ENCODE results near the gene MCF2L.
"Not testable (repeated sequence)": the region's sequence is repeated elsewhere in the genome, so short reads cannot be mapped to it uniquely, and the experiment has no call there.

Gene MCF2L

DNA sequence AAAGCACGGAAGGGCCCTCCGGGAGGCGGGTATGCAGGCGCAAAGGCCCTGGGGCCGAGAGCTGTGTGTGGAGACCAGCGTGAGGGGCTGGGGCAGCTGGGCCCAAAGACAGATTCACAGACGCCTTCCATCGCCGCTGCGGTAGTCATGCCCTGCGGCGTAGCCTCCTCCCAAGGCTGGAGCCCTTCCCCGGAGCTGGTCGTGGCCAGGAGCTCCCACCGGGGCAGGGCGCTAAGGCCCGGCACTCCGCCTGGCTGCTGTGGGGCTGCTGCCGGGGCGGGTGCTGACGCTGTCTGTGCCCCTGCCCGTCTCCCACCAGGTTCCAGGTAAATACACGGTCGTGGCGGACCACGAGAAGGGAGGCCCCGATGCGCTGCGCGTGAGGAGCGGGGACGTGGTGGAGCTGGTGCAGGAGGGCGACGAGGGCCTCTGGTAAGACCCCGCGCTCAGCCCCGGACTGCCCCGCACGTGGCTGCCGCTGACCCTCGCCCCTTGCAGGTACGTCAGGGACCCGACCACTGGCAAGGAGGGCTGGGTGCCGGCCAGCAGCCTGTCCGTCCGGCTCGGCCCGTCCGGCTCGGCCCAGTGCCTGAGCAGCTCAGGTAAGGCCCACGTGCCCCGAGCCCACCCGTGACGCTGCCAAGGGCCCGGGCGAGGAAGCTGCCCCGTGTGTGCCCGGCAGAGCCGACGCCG is 127.2 kb downstream of the MCF2L start:
- DNase-seq (ENCODE audit: low read depth in 2 of 2): no peak

DNA sequence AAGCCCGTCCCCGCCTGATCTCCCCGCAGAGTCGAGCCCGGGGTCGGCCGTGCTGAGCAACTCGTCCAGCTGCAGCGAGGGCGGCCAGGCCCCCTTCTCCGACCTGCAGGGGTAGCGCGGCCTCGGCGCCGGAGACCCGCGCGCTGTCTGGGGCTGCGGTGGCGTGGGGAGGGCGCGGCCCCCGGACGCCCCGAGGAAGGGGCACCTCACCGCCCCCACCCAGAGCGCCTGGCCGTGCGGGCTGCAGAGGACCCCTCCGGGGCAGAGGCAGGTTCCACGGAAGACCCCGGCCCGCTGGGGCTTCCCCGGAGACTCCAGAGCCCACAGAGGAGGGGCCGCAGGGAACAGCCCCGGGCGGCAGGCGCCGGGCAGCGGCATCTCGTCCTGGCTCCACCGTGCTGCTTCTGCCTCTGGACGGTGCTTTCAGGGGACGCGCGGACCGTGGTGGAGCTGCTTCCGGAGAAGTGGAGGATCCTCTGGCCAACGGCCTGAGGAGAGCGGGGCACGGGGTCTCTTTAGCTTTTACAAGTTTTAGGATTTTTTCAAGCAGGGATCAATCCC is 127.8 kb downstream of the MCF2L start:
- DNase-seq (ENCODE audit: low read depth in 2 of 2): no peak

DNA sequence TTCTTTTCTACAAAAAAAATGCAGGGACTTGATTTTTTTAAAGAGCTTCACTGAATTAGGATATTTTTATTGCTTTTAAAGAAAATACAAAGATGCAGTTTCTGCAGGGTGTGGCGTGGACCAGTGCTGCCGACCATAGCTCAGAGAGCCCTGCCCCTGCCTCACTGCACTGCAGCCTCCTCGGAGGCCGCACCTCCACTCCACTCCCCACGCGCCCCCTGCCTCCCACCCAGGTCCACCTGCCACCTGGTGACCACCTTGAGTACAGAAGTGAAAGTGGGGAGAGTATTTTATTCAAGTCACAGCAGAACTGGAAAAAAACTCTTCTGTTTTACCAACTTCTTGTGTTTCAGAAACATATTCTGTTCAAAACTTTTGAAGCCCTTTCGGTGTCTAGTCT is 128.6 kb downstream of the MCF2L start:
- no peak for DNase-seq (ENCODE audit: low read depth in 2 of 2)

DNA sequence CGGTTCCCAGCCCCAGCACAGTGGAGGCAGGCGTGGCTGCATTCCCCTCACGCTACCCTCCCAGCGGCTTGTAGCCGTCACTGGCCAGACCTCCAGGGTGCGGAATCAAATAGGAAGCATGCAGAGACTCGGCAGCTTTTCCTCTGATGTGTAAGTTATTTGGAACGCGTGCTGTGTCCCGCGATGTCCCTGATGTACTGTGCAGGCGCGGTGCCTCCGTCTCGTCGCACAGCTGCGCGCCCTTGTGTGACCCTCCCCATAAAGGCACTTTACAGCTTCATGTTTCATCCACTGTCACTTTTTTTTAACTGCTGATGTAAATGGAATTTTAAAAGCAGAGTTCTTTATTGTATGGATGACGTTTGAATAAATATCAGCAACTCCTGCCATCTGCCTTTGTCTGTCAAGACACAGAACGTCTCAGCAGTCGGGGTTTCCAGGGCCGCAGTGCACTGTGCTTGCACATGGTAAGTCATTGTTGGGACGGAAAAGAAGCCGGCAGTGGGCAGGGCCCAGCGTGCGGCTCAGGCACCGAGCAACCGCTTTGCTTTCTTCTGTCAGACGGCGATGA is 129.2 kb downstream of the MCF2L start:
- DNase-seq (ENCODE audit: low read depth in 2 of 2): no peak

DNA sequence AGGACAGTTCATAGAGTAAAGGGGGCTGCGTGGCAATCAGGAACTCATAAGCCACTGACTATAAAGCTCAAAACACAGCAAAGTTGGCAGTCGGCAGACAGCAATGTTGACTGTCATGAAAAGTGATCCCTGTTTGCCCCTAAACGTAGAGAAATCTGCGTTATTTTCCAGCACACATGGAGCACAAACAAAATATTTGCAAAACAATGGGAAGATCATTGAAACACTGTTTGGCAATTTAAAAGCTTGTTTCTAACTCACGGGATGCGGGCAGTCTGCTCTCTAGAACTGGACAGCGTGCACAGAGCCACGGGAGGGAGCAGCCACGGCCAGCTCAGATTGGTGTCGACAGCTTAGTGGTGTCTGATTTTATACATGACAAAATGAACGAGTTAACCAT is 130.1 kb downstream of the MCF2L start:
- no peak for DNase-seq (ENCODE audit: low read depth in 2 of 2)

DNA sequence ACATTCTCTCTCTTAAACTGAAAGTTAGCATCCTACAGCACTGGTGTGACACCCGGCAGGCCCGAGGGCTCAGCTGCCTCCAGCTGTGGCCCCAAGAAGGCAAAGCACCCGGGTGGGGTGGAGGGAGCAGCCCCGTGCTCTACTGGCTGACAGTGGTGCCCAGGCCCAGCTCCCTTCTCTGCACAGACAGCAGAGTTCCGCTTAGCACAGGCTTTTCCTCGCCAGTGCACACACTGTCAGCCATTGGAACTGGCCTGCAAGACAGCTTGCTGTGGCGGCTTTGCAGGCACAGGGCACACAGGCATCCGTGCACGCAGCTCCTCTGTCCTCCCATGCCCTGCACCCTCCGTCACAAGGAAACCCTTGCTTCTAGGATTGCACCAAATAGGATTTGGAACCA is 133.3 kb downstream of the MCF2L start:
- not testable (repeated sequence) for DNase-seq (ENCODE audit: low read depth in 2 of 2)

DNA sequence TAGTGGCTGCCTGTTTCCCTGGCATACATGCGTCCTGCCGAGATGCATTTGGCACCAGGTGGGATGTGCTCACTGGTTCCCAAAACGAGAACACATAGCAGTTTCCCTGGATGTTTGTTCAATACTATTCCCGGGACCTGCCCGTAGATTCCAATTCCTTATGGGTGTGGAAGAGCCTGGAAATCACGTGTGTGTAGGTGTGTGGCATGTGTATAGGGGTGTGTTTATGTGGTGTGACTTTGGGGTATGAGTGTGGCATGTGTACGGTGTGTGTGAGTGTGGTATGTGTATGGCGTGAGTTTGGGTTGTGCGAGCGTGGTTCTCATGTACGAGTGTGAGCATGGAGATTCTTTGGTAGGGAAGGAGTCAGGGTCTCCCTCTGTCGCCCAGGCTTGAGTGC is 133.7 kb downstream of the MCF2L start:
- DNase-seq (ENCODE audit: low read depth in 2 of 2): no peak

DNA sequence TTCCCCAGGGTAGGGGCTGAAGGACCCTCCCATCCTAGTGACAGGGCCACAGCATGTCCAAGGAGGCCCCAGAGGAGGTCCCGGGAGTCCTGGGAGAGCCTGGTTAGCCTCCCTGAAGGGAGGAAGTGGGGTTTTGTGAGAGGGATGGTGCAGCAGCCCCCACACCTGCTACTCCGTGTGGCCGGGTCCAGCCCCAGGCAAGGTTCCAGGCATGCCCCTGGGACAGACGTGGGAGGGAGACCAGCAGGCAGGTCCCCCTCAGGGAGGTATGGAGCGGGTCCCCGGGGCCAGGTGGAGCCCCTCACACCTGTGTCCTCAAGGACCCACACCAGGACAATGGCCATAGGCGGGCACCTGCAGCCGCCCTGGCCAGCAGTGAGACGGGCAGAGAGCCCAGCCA is 134.6 kb downstream of the MCF2L start:
- no peak for DNase-seq (ENCODE audit: low read depth in 2 of 2)

DNA sequence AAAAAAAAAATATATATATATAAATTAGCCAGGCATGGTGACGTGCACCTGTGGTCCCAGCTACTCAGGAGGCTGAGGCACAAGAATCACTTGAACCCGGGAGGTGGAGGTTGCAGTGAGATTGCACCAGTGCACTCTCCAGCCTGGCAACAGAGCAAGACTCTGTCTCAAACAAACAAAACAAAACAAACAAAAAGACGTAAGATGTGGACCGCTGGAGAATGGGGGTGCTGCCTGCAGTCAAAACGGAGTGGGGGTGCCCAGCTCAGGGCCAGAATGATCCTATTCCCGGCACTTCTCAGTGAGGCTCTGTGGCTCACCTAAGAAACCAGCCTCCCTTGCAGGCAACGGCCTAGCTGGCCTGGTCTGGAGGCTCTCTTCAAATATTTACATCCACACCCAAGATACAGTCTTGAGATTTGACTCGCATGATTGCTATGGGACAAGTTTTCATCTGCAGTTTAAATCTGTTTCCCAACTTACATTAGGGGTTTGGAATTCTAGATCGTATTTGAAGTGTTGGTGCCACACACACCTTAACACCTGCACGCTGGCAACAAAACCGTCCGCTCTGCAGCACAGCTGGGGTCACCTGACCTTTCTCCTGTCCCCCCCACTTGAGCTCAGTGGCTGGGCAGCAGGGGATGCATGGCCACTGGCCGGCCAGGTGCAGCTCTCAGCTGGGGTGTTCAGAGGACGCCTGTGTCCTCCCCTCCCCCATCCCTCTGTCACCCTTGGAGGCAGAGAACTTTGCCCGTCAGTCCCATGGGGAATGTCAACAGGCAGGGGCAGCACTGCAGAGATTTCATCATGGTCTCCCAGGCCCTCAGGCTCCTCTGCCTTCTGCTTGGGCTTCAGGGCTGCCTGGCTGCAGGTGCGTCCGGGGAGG is 136.3 kb downstream of the MCF2L start, which contains the start of gene F7:
Gene F7, plus strand, starts transcription at position 760 of the 889 bp plus-strand sequence. Its CDS starts 51 bp downstream, at position 811.
- DNase-seq (ENCODE audit: low read depth in 2 of 2): no peak

DNA sequence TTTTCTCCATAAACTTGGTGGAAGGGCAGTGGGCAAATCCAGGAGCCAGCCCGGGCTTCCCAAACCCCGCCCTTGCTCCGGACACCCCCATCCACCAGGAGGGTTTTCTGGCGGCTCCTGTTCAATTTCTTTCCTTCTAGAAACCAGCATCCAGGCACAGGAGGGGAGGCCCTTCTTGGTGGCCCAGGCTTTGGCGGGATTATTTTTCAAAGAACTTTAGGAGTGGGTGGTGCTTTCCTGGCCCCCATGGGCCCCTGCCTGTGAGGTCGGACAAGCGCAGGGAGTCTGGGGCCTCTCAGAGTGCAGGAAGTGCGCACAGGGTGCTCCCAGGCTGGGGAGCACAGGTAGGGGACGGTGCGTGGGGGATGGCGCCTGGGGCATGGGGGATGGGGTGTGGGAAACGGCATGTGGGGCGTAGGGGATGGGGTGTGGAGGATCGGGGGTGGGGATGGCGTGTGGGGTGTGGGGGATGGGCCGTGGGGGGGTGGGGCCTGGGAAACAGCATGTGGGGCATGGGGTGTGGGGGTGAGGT is 137.0 kb downstream of the MCF2L start:
- DNase-seq (ENCODE audit: low read depth in 2 of 2): no peak

DNA sequence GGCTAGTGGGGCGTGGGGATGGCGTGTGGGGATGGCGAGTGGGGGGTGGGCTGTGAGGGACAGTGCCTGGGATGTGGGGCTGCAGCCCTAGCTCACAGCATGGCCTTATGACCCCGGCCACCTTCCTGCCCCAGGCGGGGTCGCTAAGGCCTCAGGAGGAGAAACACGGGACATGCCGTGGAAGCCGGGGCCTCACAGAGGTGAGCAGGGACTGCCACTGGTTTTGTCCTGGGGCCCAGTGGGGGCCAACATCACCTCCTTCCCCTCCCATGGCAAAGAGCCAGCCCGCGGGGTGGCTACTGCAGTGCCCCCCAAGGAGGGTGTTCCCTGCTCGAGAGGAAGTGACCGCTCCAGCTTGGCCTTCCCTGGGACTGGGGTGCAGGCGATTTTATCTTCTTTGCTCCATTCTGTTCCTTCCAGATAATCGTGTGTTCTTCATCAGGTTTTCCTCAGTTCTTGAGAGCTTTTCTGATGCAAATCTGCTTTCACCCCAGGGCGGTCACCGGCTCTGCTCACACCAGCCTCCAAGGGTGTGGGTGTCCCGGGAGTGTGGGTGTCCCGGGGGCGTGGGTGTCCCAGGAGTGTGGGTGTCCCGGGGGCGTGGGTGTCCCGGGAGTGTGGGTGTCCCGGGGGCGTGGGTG is 137.8 kb downstream of the MCF2L start:
- no peak for DNase-seq (ENCODE audit: low read depth in 2 of 2)

DNA sequence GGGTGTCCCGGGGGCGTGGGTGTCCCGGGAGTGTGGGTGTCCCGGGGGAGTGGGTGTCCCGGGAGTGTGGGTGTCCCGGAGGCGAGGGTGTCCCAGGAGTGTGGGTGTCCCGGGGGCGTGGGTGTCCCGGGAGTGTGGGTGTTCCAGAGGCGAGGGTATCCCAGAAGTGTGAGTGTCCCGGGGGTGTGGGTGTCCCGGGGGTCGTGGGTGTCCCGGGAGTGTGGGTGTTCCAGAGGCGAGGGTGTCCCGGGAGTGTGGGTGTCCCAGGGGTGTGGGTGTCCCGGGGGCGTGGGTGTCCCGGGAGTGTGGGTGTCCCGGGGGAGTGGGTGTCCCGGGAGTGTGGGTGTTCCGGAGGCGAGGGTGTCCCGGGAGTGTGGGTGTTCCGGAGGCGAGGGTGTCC is 139.5 kb downstream of the MCF2L start:
- DNase-seq (ENCODE audit: low read depth in 2 of 2): not testable (repeated sequence)

DNA sequence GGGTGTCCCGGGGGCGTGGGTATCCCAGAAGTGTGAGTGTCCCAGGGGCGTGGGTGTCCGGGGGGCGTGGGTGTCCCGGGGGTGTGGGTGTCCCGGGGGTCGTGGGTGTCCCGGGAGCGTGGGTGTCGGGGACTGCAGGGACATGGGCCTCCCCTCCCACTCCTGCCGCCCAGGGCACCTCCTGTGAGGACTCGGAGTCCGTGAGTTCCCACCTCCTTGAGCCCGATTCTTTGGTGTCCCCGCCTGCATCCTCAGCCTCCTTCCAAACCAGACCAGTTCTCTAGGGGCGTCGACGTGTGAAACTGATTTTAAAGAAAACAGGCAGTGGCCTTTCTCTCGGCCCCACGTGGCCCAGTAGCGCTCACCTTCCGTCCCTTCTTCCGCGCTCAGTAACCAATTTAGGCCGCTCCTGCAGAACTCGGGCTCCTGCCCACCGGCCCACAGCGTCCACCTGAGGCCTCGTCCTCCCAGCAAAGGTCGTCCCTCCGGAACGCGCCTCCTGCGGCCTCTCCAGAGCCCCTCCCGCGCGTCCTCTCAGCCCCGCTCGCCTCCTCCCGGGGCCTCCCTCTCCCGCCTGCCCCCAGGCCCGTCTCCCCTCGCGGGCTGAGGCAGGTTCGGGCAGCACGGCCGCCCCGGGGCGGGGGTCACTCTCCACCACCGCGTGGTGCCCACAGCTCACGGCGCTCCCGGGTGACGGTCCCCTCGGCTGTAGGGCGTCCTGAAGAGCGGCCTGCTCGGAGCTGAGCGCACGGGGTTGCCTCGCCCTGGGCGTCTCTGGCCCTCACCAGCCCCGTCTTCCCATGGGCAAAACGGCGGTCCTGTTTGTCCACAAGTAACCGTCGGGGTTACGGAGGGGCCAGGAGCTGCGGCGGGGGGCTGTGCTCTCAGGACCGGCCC is 140.4 kb downstream of the MCF2L start:
- no peak for DNase-seq (ENCODE audit: low read depth in 2 of 2)

DNA sequence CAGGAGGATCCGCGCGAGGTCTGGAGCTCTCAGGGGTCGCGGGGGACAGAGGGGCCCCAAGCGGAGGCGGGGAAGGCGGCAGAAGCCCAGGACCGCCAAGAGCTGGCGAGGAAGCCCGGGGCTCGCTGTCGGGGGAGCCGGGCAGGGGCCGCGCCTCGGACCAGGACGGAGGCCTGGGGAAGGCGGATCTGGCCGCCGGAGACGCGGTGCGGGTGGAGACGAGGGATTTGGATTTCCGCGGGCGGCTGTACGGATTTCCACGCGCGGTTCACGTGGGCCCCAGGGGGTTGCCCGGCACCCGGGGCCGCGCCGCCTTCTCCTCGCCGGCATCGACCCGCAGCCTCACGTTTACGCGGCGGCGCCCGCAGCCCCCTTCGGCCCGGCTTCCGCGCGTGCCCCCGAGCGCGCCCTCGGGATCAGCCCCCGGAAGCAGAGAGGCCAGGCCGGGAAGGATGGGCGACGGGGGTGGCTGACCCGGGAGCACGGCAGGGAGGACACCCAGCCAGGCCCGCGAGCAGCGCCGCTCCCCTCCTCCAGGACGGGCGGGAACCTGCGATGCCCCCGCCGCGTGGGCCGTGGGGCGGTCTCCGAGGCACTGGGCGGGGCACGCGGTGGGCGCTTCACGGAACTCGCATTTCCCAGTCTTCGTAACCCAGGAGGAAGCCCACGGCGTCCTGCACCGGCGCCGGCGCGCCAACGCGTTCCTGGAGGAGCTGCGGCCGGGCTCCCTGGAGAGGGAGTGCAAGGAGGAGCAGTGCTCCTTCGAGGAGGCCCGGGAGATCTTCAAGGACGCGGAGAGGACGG is 141.2 kb downstream of the MCF2L start:
- no peak for DNase-seq (ENCODE audit: low read depth in 2 of 2)

DNA sequence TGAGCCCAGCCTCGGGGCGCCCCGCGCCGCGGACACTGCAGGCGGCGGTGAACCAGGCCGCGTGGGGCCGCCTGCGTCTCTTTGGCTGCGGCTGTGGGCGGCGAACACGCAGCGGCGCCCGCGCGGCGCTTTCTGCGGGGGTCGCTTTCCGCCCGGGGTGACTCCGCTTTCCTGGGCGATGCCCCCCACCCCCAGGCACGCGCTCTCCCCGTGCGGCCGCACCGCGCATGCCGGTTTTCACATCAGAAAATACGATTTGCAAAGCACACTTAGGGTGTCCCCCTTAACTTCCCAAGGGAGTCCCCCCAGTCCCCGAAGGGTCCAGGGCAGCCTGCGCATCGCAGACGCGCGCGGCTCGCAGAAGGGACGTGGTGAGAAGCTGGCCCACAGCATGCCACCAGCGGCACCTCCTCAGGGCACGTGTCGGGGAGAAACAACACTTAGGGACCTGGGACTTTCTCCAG is 141.9 kb downstream of the MCF2L start:
- no peak for DNase-seq (ENCODE audit: low read depth in 2 of 2)

DNA sequence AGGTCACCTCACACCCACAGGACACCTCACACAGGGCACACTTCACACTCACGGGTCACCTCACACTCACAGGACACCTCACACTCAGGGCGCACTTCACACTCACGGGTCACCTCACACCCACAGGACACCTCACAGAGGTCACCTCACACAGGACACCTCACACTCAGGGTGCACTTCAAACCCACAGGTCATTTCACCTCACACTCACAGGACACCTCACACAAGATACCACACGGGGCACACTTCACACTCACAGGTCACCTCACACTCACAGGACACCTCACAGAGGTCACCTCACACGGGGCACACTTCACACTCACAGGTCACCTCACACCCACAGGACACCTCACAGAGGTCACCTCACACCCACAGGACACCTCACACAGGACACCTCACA is 142.8 kb downstream of the MCF2L start:
- not testable (repeated sequence) for DNase-seq (ENCODE audit: low read depth in 2 of 2)

DNA sequence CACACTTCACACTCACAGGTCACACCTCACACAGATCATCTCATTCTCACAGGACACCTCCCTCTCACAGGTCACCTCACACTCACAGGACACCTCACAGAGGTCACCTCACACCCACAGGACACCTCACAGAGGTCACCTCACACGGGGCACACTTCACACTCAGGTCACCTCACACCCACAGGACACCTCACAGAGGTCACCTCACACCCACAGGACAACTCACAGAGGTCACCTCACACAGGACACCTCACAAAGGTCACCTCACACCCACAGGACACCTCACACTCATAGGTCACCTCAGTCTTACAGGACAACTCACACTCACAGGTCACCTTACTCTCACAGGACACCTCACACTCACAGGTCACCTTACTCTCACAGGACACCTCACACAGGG is 143.5 kb downstream of the MCF2L start:
- not testable (repeated sequence) for DNase-seq (ENCODE audit: low read depth in 2 of 2)

DNA sequence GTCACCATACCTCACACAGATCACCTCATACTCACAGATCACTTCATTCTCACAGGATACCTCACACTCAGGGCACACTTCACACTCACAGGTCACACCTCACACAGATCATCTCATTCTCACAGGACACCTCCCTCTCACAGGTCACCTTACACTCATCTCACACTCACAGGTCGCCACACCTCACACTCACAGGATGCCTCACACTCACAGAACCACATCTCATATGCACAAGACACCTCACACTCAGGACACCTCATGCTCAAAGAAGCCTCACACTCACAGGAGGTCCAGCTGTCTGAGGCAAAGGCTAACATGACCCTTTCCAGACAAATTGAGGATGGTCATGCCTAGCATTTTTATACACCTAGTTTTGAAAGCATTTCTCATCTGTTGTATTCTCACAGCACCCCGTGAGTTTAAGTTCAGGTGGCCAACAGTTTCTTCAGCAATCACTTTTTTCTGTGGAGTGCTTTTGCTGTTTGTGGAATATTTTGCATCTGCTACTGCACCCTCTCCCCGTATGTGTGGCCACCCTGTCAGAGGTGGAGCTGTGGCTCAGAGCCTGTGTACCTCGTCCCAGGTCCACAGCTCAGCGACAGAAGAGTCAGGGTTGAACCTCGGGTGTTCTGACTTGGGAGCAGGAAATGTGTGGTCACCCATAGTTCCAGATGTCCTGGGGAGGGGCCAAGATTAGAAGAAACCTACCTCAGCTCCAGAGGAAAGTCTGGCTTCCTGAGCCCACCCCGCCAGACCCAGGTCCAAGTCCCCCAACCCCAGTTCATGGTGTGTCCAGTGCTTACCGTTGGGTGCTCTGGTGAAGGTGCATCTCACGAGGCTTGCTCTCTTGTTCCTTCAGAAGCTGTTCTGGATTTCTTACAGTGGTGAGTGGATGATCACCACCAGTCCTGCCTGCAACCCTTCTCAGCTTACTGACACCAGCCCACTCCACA is 144.2 kb downstream of the MCF2L start:
- no peak for DNase-seq (ENCODE audit: low read depth in 2 of 2)
